HG03064 (cell line): ENCODE measurements around the gene IRAK4.

Experiments used
- ATAC-seq: cut with Tn5 transposase; IDR thresholded peaks from one replicate; pipeline ENCODE4 v1.9.1; 2021; ENCODE audit warnings: low read depth; ENCODE audit not compliant: unreplicated experiment

IRAK4 gene

DNA sequence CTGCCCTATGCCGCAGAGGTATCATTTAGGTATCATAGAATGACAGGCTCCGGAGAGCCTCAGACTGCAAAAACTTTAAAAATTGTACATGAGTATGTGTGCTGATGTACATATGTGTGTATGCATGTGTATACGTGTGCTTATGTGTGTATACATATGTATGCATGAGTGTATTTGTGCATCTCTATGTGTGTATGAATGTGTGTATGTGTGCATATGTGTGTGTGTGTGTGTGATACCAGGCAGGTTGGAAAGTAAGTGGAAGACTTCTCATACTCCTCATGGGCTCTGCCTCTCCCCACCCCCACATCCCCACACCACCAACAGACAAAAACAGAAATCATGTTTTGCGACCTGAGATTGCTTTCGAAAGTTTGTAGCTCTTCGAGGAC, 76.5 kb downstream of the IRAK4 start:
- ATAC-seq, result peak; percentile 8

DNA sequence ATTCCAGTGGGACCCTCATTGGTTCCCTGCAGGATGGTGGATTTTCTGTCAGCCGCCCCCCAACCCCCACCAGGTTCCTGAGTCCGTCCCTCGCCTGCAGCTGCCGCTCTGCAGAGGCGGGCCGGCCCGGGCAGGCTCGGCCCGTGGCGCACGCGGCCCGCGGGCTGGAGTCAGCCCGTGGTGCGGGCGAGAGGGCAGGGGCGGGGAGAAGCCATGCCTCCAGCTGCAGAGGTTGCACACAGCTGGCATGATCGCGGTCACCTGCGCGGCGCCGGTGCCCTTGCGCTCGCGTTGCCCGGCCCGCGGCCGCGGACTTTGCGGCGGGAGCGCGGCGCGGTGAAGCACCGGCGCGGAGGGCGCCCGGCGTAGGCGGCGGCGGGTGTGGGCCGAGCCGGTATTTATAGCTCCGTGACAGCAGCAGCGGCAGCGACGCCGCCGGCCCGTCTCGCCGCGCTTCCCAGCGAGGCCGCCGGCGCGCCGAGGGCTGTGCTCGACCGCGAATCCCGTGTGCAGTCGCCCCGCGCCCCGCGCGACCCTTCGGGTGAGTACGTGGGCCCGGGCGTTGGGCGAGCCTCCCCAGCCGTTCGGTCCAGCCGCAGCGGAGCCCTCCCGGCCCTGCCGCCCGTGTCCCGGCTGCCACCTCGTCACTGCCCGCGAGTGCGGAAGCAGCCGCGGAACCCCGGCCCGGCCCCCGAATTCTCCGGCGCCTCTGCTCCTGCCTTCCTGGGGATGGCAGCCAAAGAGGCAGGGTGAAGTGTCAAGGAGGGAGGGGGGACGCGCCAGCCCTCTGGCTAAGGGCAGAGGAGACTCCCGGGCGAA, 77.1 kb downstream of the IRAK4 start, which contains the start of gene TMEM117:
TSS of gene TMEM117 (plus strand) at position 426 of the 819 bp plus-strand sequence.
- peak; percentile 77 for ATAC-seq

DNA sequence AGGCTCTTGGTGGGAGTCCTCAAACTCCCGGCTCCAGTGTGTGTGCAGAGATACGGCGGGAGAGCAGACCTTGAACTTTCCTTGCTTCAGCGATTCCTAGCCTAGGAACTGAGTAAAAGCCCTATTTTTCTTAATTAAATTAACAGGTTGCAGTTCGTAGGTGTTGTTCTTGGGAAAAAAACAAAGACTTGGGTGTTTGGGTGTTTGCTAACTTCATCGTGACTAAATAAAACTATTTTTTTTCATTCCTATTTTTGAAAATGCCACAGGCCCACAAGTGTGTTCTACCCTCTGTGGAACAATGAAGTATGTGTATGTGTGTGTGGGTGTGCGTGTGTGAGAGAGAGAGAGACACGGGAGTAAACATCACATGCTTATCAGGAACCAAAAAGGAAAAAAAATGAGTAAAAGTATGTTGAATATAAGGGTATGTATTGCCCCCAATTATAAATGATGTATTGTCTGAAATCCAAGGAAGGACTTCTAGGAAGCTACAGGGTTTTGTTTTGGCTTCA, 77.8 kb downstream of the IRAK4 start:
- ATAC-seq, result no peak
